Measurements from ENCODE around the gene KCNN2. TPM values are rescaled to one million over a fixed set of nuclear protein-coding genes. Genes with fewer than 3 reads are reported as not detected.

The KCNN2 gene
- total and polyA plus RNA-seq, 2 donors (not counting 3 experiments of a cell fraction or from before 2014, with no cell fraction given): 0.32 to 1.9 TPM

- dilution Hi-C loops (cut with MboI; ENCODE audit: extremely low pct_ligation_motif_present, low sequenced_read_pairs) (no loop called here), intact Hi-C loops (cut with micrococcal nuclease) (loop anchor here (1.0 kb wide), 2 partner anchors 9 to 144 kb away; no protein-coding TSS in a partner anchor)
- POLR2A ChIA-PET: no interaction called here
- H3K9ac ChIP-seq (replicated peaks; ENCODE audit: extremely low read depth, insufficient read depth, low read length): peak overlapping the region; percentile 64
- BruUV-seq (replicated peaks): no TSS peak
- H3K4me1 ChIP-seq (ENCODE audit: control insufficient read depth, extremely low read depth, insufficient read depth, low read length): peaks cover 32% of the 10 kb centered on the region
- TF ChIP-seq MYC (IDR thresholded peaks at IDR 0.05; ENCODE audit: low read depth, low read length) (no peak), FOS (IDR thresholded peaks at IDR 0.05; ENCODE audit: borderline replicate concordance, insufficient read depth, low read length) (peak; percentile 90), CTCF (IDR thresholded peaks at IDR 0.05; ENCODE audit: extremely low read depth in 1 of 2, insufficient read depth in 1 of 2, low read depth in 1 of 2, low read length in 2 of 2) (no peak), POLR2A (IDR thresholded peaks at IDR 0.05; ENCODE audit: low read depth, low read length) (no peak), GATA2 (IDR thresholded peaks at IDR 0.05; ENCODE audit: insufficient read depth, insufficient read length, low read depth, low read length) (no peak), JUN (IDR thresholded peaks at IDR 0.05; ENCODE audit: borderline replicate concordance, insufficient read depth, insufficient read length, low read depth) (peak; percentile 95), MAX (IDR thresholded peaks at IDR 0.05; ENCODE audit: insufficient read depth, insufficient read length) (no peak), EZH2 (IDR thresholded peaks at IDR 0.05; ENCODE audit: borderline replicate concordance, low read depth, low read length, severe bottlenecking) (no peak)
- DNase-seq (ENCODE audit: low read depth, low spot score) (peak; percentile 94), FAIRE-seq (peak; percentile 82)
- H3K4me2 ChIP-seq (ENCODE audit: insufficient read depth, low read length): peak overlapping the region; percentile 75
- H3K4me3 ChIP-seq (replicated peaks in 1 of 3; ENCODE audit: insufficient read depth in 1 of 3, low read depth in 1 of 3, low read length in 3 of 3): no peak overlapping the region
- no peaks in the 10 kb centered on the region for H3K9me1 ChIP-seq (replicated peaks; ENCODE audit: control insufficient read depth, extremely low read depth, insufficient read depth, low read length)
- H3K9me3 ChIP-seq (replicated peaks; ENCODE audit: control insufficient read depth, insufficient read depth, low read length): no peaks in the 10 kb centered on the region
- no peaks in the 10 kb centered on the region for H4K20me1 ChIP-seq (replicated peaks; ENCODE audit: control insufficient read depth, extremely low read depth, insufficient read depth, low read length)
- H3K36me3 ChIP-seq (ENCODE audit: control insufficient read depth in 2 of 2, extremely low read depth in 1 of 2, insufficient read depth in 2 of 2, low read length in 2 of 2): no peaks in the 10 kb centered on the region
- H3K27ac ChIP-seq (ENCODE audit: insufficient read depth, low read depth, low read length): peak overlapping the region; percentile 93
- CTCF ChIA-PET: interaction anchor here (0.8 to 1.3 kb wide), 5 partner anchors 9 to 641 kb away, joined by 3 to 5 read pairs (median 4); no protein-coding TSS in a partner anchor
- peak overlapping the region; percentile 36 for H2AFZ ChIP-seq (ENCODE audit: low read depth, low read length)
- no peaks in the 10 kb centered on the region for H3K79me2 ChIP-seq (ENCODE audit: control insufficient read depth, insufficient read depth, low read length)
- no peaks in the 10 kb centered on the region for H3K27me3 ChIP-seq (ENCODE audit: control insufficient read depth in 2 of 2, insufficient read depth in 2 of 2, low read length in 2 of 2)
These were observed 42.0 kb upstream of the KCNN2 start for GRCh38 chr5:114319821-114320220.

Measured in endothelial cell of umbilical vein (primary cell).